GM19395 (cell line): Measurements from ENCODE around the gene ACTR6.
"Not testable (repeated sequence)": the region's sequence is repeated elsewhere in the genome, so short reads cannot be mapped to it uniquely, and the experiment has no call there.

Experiments
- ATAC-seq: cut with Tn5 transposase; IDR thresholded peaks from one replicate; pipeline ENCODE4 v1.9.1; 2021; ENCODE audit warnings: mild to moderate bottlenecking, moderate library complexity; ENCODE audit not compliant: unreplicated experiment

Gene ACTR6

DNA sequence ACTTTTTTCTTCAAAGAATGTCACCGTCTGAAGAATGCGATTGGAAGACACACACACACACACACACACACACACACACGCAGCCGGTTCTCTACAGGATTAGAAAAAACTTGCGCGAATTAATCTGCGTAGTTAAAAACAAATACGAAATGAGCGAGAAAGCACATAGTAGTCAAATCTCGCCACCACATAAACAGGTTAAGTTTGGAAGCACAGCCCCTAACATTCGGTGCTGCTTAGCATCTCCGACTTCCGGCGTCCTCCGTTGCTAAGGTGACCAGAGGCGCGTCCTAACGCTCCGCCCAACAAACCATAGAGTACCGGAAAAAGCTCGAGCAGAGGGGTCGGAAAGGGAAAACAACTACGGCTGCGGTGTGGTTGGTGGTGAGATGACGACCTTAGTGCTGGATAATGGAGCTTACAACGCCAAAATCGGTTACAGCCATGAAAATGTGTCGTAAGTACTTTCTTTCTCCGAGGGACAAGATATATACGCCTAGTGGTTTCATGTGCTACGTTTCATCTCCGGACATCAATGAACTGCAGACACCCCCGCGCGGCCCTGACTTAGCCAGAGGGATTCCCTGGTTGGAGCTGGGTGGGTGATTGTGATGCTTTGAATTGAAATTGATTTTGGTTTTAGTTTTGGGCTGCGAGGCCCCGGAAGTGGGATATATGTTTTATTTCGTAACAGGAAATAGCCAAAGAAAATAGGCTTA is at the start of gene ACTR6:
ACTR6 (plus strand) TSS at position 353 of the 719 bp plus-strand sequence; CDS start at position 390, 37 bp downstream.
- peak; percentile 89 for ATAC-seq

DNA sequence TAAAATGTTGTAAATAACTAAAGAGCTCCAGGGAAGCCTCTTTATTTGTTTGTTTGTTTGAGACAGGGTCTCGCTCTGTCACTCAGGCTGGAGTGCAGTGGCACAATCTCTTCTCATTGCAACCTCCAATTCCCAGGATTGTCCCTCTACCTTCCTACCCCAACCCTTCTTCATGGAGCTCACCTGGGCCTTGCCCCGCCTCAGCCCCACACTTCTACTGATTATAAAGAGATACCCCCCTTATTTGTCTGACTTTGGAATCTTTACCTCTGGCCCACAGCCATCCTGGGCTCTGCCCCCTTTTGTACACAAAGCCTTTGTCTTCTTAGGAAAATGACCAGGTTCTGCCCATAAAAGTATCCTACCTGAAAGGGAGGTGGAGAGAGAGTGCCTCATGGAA is 48.8 kb upstream of the ACTR6 start:
- ATAC-seq: no peak

DNA sequence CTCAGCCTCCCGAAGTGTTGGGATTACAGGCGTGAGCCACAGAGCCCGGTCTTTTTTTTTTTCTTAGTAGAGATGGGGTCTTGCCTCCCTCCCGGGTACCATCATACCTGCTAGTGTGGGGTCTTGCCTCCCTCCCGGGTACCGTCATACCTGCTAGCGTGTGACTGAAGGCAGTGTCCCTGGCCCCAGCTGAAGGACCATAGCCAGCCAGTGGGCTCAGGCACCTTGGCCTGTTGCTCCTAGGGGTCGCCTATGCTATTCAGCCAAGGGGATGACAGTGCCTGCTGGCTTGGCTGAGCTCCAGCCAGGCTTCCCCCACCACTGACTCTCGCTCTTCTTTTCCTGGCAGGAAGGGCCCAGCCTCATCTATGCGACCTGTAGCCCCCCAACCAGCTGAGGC is 47.5 kb upstream of the ACTR6 start:
- ATAC-seq: no peak

GRCh38 chr12:100154474-100155247 is 46.0 kb upstream of the ACTR6 start:
- ATAC-seq: peak; percentile 89

DNA sequence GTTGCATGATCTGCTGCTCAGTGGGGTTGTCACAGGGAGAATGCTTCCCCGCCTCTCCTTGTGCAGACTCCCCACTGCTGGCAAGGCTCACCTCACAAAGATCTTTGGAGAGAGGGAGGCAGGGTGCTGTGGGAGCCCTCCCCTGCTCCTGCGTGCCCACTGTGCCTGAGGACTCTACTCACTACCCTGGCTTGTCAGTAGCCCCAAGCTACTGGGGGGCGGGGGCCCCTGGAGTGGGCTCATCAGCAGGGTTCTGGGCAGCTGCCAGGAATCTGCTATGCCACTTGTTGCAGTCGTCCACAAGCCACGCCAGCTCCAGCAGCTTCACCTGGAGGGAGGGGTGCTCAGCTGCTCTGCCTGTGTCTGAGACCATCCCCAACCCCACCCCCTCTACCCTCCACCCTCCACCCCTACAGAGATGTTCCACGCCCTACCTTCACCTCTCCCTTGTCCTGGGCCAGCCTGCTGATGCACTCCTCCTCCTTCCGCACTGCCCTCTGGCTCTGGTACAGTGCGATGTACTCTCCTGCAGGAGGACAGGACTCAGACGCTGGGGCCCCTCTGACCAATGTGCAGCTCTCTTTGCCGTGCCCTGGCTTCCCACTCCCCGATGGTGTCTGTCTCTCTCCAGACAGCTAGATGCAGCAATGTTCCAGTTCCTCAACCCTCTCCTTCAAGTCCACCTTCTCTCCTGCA is 43.7 kb upstream of the ACTR6 start:
- ATAC-seq: no peak

DNA sequence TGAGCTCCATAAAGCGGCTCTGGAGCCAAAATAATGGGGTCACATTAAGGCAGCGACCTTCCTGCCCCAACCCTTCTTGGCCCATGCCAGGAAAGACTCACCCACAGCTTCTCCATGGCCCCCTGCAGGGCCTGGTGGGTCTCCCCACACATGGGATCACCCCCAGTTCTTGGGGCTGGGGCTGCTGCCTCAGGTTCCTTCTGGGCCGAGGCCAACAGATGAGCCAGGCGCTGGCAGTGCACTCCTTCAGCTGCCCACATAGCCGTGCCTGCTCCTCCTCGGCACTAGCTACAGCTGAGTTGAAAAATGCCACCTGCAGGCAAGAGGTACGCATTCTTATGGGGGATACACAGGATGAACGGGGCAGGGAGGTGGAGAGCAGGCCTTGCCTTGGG is 43.2 kb upstream of the ACTR6 start:
- ATAC-seq: no peak

DNA sequence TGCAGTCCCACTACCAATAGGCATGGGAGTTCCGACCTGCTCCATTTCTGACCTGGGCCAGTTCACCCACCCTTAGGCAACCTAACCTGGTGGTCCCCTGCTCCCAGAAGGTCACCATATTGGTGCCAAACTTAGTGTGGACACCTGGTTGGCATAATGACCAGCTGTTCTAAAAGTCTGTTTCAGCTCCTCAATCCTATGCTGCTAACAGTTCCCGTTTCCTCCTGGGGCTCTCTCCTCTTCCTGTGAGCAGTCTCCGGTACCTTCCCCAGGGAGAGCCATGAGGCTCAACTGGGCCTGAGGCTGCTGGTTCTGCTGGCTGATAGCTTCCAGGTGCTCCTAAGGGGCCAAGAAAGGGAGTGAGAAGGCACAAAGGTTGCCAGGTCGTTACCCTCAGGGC is 42.1 kb upstream of the ACTR6 start:
- no peak for ATAC-seq

DNA sequence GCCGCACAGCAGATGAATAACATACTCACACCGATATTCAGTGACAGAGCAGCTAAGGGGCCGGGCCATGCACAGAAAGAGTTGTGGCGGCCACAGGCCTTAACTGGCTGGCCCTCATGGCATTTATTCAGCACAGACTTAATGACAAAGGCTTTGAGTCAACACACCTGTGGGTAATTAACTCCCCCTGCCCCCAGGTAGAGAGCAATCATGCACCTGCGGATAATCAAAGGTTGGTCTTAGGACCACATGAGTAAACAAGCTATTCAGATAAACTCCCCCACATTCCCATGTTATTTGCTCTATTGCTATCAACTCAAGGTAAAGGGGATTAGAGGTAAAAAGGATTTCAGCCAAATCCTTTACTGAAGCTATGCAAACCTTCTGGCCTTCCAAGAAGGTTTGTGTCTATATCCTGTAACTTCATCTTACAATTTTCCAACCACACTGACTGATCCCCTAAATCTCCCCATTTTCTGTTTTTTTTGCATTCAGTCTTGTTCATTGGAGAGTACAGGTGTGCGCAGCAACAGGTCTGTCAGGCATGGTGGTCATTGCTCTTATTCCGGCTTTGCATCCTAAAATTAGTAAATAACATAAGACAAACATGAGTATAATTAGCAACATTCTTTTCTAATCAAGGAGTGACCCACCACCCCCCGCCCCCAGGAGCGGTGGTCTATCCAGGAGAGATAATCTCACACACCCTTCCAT is 41.1 kb upstream of the ACTR6 start:
- no peak for ATAC-seq

GRCh38 chr12:100163416-100164152 is 37.0 kb upstream of the ACTR6 start:
- peak; percentile 99 for ATAC-seq

- peak; percentile 32 for ATAC-seq
These were observed 36.4 kb upstream of the ACTR6 start for GRCh38 chr12:100164153-100164704.

DNA sequence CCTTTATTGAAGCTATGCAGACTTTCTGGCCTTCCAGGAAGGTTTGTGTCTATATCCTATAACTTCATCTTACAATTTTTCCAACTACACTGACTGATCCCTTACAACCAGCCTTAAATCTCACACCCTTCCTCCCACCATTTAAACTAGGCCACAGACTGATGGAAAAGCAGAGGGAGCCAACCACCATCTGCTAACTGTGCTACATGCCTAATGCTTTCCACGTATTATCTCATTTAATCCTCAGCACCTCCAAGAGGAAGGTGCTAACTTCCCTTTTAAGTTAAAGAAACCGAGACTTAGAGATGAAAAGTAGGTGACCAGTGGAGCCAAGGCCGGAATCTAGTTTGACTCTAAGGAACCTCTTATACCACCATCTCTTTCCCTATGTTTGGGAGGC is 35.3 kb upstream of the ACTR6 start:
- no peak for ATAC-seq

GRCh38 chr12:100166232-100166631 is 34.4 kb upstream of the ACTR6 start:
- no peak for ATAC-seq

DNA sequence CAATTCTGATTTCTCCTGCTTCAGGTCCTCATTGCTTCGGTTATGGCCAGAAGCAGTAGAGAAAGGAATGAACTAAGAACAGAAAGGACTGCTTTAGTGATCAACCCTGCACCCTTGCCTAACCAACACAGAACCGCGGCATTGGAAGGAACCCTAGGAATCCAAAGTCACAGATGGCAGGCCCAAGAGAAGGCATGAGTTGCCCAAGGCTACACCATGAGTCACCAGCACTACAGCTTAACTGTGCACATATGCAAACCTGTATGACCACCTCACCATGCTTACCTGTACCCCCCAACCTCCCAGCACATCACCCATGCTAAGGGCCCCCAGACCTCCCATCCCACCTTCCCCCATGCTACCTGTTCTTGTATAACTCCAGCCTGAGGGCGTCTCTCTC is 32.1 kb upstream of the ACTR6 start:
- ATAC-seq: no peak

DNA sequence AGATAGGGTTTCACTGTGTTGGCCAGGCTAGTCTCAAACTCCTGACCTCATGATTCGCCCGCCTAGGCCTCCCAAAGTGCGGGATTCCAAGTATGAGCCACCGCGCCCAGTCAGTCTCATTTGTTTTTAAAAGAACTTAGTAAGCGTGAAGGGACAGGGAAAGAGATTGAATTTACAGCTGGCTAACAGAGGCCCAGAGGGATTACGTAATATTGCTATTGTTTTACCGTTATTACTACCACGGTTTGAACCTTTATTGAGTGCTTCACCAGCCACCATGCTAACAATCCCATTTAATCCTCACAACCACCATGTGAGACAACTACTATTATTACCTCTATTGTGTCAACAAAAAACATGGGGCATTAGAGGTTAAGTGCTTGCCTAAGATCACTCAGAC is 31.3 kb upstream of the ACTR6 start:
- ATAC-seq: no peak

GRCh38 chr12:100170313-100170858 is 30.2 kb upstream of the ACTR6 start:
- ATAC-seq: no peak

DNA sequence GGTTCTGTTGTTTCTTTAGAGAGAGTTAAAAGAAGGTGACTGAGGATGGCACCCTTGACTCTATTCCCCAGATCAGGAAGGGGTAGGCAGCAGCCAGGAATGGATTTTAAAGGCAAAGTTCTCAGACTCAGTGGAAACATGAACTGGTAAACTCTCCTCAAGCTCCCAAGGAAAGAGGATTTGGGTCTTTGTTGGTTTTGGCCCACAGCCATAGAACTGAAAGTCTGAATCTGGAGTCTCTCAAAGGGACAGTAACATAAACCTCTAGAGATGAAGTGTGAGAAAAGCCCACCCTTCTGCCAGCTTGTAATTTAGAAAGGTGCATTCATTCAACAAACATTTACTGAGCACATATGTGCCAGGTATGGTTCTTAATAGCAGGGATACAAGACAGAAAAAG is 29.4 kb upstream of the ACTR6 start:
- ATAC-seq: no peak

DNA sequence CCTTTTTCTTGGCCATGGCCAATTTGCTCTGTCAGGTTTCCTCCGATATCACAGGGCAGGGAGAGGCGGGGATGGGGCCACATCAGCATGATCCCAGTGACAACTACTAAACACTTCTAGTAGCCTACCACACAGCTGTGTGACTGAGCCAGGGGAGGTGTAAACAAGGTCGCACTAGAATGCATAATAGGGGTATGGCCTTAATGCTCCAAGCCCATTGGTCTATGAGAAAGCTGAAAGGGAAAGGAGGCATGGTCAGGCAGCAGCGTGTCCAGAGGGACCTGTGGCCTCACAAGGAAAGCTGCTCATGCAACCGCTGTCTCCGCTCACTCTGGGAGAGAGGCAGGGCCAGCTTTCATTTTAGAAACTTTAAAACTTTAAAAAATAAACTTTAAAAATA is 27.5 kb upstream of the ACTR6 start:
- ATAC-seq: no peak

DNA sequence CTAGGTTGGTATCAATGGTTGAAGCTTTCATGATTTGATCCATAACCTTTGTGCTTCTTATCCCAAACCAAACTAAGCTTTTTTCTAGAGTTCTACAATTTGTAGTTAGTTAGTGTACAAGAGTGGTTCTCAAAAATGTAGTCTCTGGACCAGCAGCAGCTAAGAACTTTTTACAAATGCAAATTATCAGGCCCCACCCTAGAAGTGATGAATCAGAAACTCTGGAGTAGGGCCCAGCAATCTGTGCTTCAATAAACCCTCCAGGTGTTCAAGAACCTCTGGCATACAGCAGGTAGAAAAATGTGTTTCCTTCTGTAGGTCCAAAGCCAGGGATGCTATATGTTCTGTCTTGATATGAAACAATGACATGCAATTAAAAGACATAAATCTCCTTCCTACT is 26.1 kb upstream of the ACTR6 start:
- no peak for ATAC-seq

GRCh38 chr12:100176493-100176892 is 24.1 kb upstream of the ACTR6 start:
- ATAC-seq: not testable (repeated sequence)

GRCh38 chr12:100179252-100179651 is 21.4 kb upstream of the ACTR6 start:
- ATAC-seq: no peak
